Measurements from ENCODE around the gene MMP2.

Gene MMP2

DNA sequence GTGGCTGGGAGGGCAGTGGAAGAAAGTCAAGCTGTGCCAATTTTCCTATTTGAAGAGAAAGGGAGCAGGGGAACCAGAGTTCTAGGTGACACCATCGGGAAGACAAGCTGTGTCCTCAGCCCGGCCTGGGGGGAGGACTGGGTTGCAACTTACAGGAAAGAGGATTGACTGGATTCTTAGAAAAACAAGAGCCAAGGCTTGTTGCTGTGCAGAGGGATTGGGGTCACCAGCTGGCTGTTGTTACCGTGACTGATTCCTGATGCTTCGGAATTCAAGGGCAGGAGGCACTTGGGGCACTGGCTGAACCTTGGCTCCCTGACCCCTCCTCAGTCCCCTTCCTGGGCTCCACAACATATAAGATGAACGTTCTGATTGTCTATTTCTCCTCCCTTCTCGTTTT, 16.8 kb upstream of the MMP2 start:
- Histone ChIP-seq H3K4me3 (ENCODE audit: insufficient read depth, low read length, poor library complexity, severe bottlenecking) (no peak overlapping the region), H3K9me3 (ENCODE audit: insufficient read depth, low read length) (no peaks in the 10 kb centered on the region), H3K27me3 (ENCODE audit: low read length) (no peaks in the 10 kb centered on the region), H3K27ac (ENCODE audit: low read depth, low read length) (no peak overlapping the region), H3K4me2 (ENCODE audit: low read depth, low read length, poor library complexity, severe bottlenecking) (no peak overlapping the region), H3K79me2 (ENCODE audit: insufficient read depth, low read length) (no peaks in the 10 kb centered on the region), H3K9me2 (replicated peaks; ENCODE audit: insufficient read depth, low read length) (no peaks in the 10 kb centered on the region), H3K36me3 (ENCODE audit: low read length) (no peaks in the 10 kb centered on the region), H4K20me1 (ENCODE audit: low read depth, low read length) (no peaks in the 10 kb centered on the region), H2AFZ (ENCODE audit: low read depth, low read length, severe bottlenecking) (no peak overlapping the region), H3F3A (ENCODE audit: insufficient read depth) (no peaks in the 10 kb centered on the region), H3K9ac (ENCODE audit: low read length) (no peak overlapping the region)
- TF ChIP-seq, protein P1, sequence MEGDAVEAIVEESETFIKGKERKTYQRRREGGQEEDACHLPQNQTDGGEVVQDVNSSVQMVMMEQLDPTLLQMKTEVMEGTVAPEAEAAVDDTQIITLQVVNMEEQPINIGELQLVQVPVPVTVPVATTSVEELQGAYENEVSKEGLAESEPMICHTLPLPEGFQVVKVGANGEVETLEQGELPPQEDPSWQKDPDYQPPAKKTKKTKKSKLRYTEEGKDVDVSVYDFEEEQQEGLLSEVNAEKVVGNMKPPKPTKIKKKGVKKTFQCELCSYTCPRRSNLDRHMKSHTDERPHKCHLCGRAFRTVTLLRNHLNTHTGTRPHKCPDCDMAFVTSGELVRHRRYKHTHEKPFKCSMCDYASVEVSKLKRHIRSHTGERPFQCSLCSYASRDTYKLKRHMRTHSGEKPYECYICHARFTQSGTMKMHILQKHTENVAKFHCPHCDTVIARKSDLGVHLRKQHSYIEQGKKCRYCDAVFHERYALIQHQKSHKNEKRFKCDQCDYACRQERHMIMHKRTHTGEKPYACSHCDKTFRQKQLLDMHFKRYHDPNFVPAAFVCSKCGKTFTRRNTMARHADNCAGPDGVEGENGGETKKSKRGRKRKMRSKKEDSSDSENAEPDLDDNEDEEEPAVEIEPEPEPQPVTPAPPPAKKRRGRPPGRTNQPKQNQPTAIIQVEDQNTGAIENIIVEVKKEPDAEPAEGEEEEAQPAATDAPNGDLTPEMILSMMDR (IDR thresholded peaks at IDR 0.05; ENCODE audit: insufficient read depth, low read length, poor library complexity, severe bottlenecking), result no peak
- no peak for TF ChIP-seq EZH2phosphoT487 (conservative IDR thresholded peaks at IDR 0.05; ENCODE audit: low read length)

DNA sequence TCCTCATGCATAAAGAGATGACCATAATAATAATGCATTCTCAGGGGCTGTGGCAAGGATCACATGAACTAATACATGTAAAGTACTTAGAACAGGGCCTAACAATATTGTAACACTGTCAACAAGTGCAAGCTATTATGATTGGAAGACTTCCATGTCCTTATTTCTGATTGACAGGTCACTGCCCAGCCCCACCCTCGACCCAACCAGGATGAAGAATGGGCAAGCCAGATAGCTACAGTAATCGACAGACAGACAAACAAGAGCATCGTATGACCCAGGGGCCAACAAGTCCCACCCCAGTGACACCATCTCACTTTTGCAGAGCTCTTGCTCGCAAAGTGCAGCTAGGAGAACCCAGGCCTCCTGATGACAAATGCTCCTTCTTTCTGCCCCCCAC, 14.6 kb upstream of the MMP2 start:
- TF ChIP-seq, protein P1 (IDR thresholded peaks at IDR 0.05; ENCODE audit: insufficient read depth, low read length, poor library complexity, severe bottlenecking), result no peak
- no peak for TF ChIP-seq EZH2phosphoT487 (conservative IDR thresholded peaks at IDR 0.05; ENCODE audit: low read length)
- Histone ChIP-seq H3K27ac (ENCODE audit: low read depth, low read length) (no peak overlapping the region), H3K4me3 (ENCODE audit: insufficient read depth, low read length, poor library complexity, severe bottlenecking) (no peak overlapping the region), H3K79me2 (ENCODE audit: insufficient read depth, low read length) (no peaks in the 10 kb centered on the region), H3K9ac (ENCODE audit: low read length) (no peak overlapping the region), H3K9me2 (replicated peaks; ENCODE audit: insufficient read depth, low read length) (no peaks in the 10 kb centered on the region), H3K4me2 (ENCODE audit: low read depth, low read length, poor library complexity, severe bottlenecking) (no peak overlapping the region), H3K36me3 (ENCODE audit: low read length) (no peaks in the 10 kb centered on the region), H3K27me3 (ENCODE audit: low read length) (no peaks in the 10 kb centered on the region), H4K20me1 (ENCODE audit: low read depth, low read length) (no peaks in the 10 kb centered on the region), H2AFZ (ENCODE audit: low read depth, low read length, severe bottlenecking) (no peak overlapping the region), H3K9me3 (ENCODE audit: insufficient read depth, low read length) (no peaks in the 10 kb centered on the region), H3F3A (ENCODE audit: insufficient read depth) (no peaks in the 10 kb centered on the region)

DNA sequence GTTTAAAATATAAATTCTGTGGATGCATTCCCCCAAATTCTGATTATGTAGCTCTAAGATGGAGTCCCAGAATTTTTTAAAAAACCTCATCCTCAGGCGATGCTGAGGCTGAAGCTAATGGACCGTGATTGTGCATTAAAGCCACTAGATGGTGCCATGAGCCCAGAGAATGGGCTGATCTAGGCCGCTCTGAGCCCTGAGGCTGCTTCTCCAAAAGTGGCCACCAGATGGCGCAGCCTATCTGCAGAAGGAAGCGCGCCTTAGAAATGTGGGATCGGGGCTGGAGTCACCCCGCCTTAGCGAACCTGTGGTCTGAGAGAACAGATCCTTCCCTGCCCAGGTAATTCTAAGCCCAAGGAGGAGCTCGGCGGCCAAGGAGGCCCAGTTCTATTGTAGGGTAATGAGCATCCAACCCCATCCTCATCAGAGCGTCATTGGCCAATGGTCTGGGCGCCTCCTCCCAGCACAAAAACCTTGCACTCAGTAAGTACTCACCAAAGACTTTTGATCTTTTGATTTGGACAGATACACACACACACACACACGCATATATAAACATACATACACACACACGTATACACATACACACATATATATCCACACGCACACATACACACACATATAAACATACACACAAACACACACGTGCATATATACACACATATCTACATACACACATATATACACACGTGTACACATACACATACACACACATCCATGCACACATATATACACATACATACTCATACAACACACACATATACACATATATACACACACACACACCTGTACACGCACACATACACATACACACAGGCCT, 13.7 kb upstream of the MMP2 start:
- Histone ChIP-seq H3K9me2 (replicated peaks; ENCODE audit: insufficient read depth, low read length) (no peaks in the 10 kb centered on the region), H3K9ac (ENCODE audit: low read length) (no peak overlapping the region), H3K79me2 (ENCODE audit: insufficient read depth, low read length) (no peaks in the 10 kb centered on the region), H3K36me3 (ENCODE audit: low read length) (no peaks in the 10 kb centered on the region), H3K4me3 (ENCODE audit: insufficient read depth, low read length, poor library complexity, severe bottlenecking) (no peak overlapping the region), H3F3A (ENCODE audit: insufficient read depth) (no peaks in the 10 kb centered on the region), H3K4me2 (ENCODE audit: low read depth, low read length, poor library complexity, severe bottlenecking) (no peak overlapping the region), H2AFZ (ENCODE audit: low read depth, low read length, severe bottlenecking) (no peak overlapping the region), H4K20me1 (ENCODE audit: low read depth, low read length) (no peaks in the 10 kb centered on the region), H3K27ac (ENCODE audit: low read depth, low read length) (no peak overlapping the region), H3K9me3 (ENCODE audit: insufficient read depth, low read length) (no peaks in the 10 kb centered on the region), H3K27me3 (ENCODE audit: low read length) (no peaks in the 10 kb centered on the region)
- no peak for TF ChIP-seq EZH2phosphoT487 (conservative IDR thresholded peaks at IDR 0.05; ENCODE audit: low read length)
- TF ChIP-seq, protein P1 (IDR thresholded peaks at IDR 0.05; ENCODE audit: insufficient read depth, low read length, poor library complexity, severe bottlenecking), result peak; percentile 98
